ENCODE data around the gene YBX3. TPM values are rescaled to one million over a fixed set of nuclear protein-coding genes. Genes with fewer than 3 reads are reported as not detected.

Gene YBX3
- total RNA-seq, 1 experiment from 2014 or later: 567 TPM

GRCh38 chr12:10709808-10710207, 13.3 kb downstream of the YBX3 start:
- ChIA-PET POLR2A (ENCODE audit: unreplicated experiment) (no interaction called here), CTCF (interaction anchor here (0.7 kb wide), 1 partner anchor 54 kb away, joined by 5 read pairs; no protein-coding TSS in a partner anchor)
- no peaks in the 10 kb centered on the region for H3K27me3 ChIP-seq (ENCODE audit: insufficient read depth, low read depth)
- no peaks in the 10 kb centered on the region for H3K9me2 ChIP-seq (ENCODE audit: insufficient read depth)
- H3K27ac ChIP-seq: no peak overlapping the region
- DNase-seq: no peak
- no peak overlapping the region for H3K4me3 ChIP-seq
- no peak overlapping the region for H3K4me2 ChIP-seq
- BruUV-seq (replicated peaks): no TSS peak
- H3K36me3 ChIP-seq (ENCODE audit: low read depth): peaks cover 73% of the 10 kb centered on the region
- no peak for TF ChIP-seq EZH2 (IDR thresholded peaks at IDR 0.05; ENCODE audit: low read depth)
- no peak for TF ChIP-seq CTCF (conservative IDR thresholded peaks at IDR 0.05)
- H3K9me3 ChIP-seq (ENCODE audit: insufficient read depth, low read depth): no peaks in the 10 kb centered on the region
- H3F3A ChIP-seq (ENCODE audit: insufficient read depth, low read depth): peaks cover 16% of the 10 kb centered on the region; the same call in 1 of the 2 replicates
- H2AFZ ChIP-seq: no peak overlapping the region
- peaks cover 58% of the 10 kb centered on the region for H4K20me1 ChIP-seq (ENCODE audit: insufficient read depth)
- H3K4me1 ChIP-seq (replicated peaks; ENCODE audit: insufficient read depth): no peaks in the 10 kb centered on the region
- intact Hi-C loops (cut with micrococcal nuclease; ENCODE audit: unreplicated experiment): loop anchor here (5.0 kb wide), 1 partner anchor 1437 kb away; no protein-coding TSS in a partner anchor
- H3K79me2 ChIP-seq (ENCODE audit: low read depth): peaks cover 69% of the 10 kb centered on the region

- Histone ChIP-seq H3K36me3 (ENCODE audit: low read depth) (peaks cover 71% of the 10 kb centered on the region), H3K79me2 (ENCODE audit: low read depth) (peaks cover 59% of the 10 kb centered on the region)
- BruUV-seq (replicated peaks): no TSS peak
These were observed 14.3 kb downstream of the YBX3 start for GRCh38 chr12:10708862-10709261.

GRCh38 chr12:10705655-10706054, 17.5 kb downstream of the YBX3 start:
- Histone ChIP-seq H4K20me1 (ENCODE audit: insufficient read depth) (peaks cover 50% of the 10 kb centered on the region), H3K79me2 (ENCODE audit: low read depth) (peaks cover 33% of the 10 kb centered on the region; the same call in 1 of the 2 replicates), H3K4me1 (replicated peaks; ENCODE audit: insufficient read depth) (no peaks in the 10 kb centered on the region), H2AFZ (no peak overlapping the region), H3K9me3 (ENCODE audit: insufficient read depth, low read depth) (no peaks in the 10 kb centered on the region), H3K27me3 (ENCODE audit: insufficient read depth, low read depth) (no peaks in the 10 kb centered on the region), H3F3A (ENCODE audit: insufficient read depth, low read depth) (peaks cover 12% of the 10 kb centered on the region), H3K9me2 (ENCODE audit: insufficient read depth) (no peaks in the 10 kb centered on the region), H3K4me3 (no peak overlapping the region), H3K36me3 (ENCODE audit: low read depth) (peaks cover 70% of the 10 kb centered on the region), H3K27ac (no peak overlapping the region), H3K4me2 (no peak overlapping the region)
- CTCF ChIA-PET: no interaction called here
- intact Hi-C loops (cut with micrococcal nuclease; ENCODE audit: unreplicated experiment): no loop called here
- no peak for TF ChIP-seq CTCF (conservative IDR thresholded peaks at IDR 0.05)
- no peak for TF ChIP-seq EZH2 (IDR thresholded peaks at IDR 0.05; ENCODE audit: low read depth)
- BruUV-seq (replicated peaks): no TSS peak
- DNase-seq: no peak
- POLR2A ChIA-PET (ENCODE audit: unreplicated experiment): interaction anchor here (0.6 kb wide), 1 partner anchor 1256 kb away, joined by 4 read pairs; no protein-coding TSS in a partner anchor

More at GRCh38 chr12:10708862-10709261, 14.3 kb downstream of the YBX3 start:
- H3K4me1 ChIP-seq (replicated peaks; ENCODE audit: insufficient read depth): no peaks in the 10 kb centered on the region
- H3K27me3 ChIP-seq (ENCODE audit: insufficient read depth, low read depth): no peaks in the 10 kb centered on the region
- intact Hi-C loops (cut with micrococcal nuclease; ENCODE audit: unreplicated experiment): no loop called here
- no peak overlapping the region for H3K4me3 ChIP-seq
- H2AFZ ChIP-seq: no peak overlapping the region
- no peaks in the 10 kb centered on the region for H3K9me2 ChIP-seq (ENCODE audit: insufficient read depth)
- H3F3A ChIP-seq (ENCODE audit: insufficient read depth, low read depth): peaks cover 20% of the 10 kb centered on the region
- no peak overlapping the region for H3K27ac ChIP-seq
- no peak overlapping the region for H3K4me2 ChIP-seq
- CTCF ChIA-PET: no interaction called here
- no peak for TF ChIP-seq CTCF (conservative IDR thresholded peaks at IDR 0.05)
- TF ChIP-seq EZH2 (IDR thresholded peaks at IDR 0.05; ENCODE audit: low read depth): no peak
- POLR2A ChIA-PET (ENCODE audit: unreplicated experiment): no interaction called here
- H3K9me3 ChIP-seq (ENCODE audit: insufficient read depth, low read depth): no peaks in the 10 kb centered on the region
- H4K20me1 ChIP-seq (ENCODE audit: insufficient read depth): peaks cover 62% of the 10 kb centered on the region
- DNase-seq: no peak
